ENCODE measurements around the gene SCGN.

Gene SCGN

GRCh38 chr6:25640446-25640845 lies 11.6 kb upstream of the SCGN start:
- no peaks in the 10 kb centered on the region for H3K36me3 ChIP-seq (ENCODE audit: insufficient read depth, low read length)
- no peaks in the 10 kb centered on the region for H4K20me1 ChIP-seq (ENCODE audit: insufficient read depth, low read length)
- TF ChIP-seq CTCF (IDR thresholded peaks at IDR 0.05; ENCODE audit: borderline replicate concordance, extremely low read depth, low read length, poor library complexity, severe bottlenecking) (no peak), EZH2 (IDR thresholded peaks at IDR 0.05; ENCODE audit: borderline replicate concordance, low read depth, low read length, severe bottlenecking) (no peak)
- DNase-seq (no peak), ATAC-seq (ENCODE audit: insufficient read depth, low read depth) (no peak)
- no peak overlapping the region for H2AFZ ChIP-seq (ENCODE audit: low read depth, low read length)
- H3K79me2 ChIP-seq (ENCODE audit: insufficient read depth, low read length) = no peaks in the 10 kb centered on the region
- no peak overlapping the region for H3K27ac ChIP-seq (ENCODE audit: low read length)
- H3K9me3 ChIP-seq (ENCODE audit: insufficient read depth, low read length, severe bottlenecking) = no peaks in the 10 kb centered on the region
- peaks cover 17% of the 10 kb centered on the region for H3K27me3 ChIP-seq (ENCODE audit: insufficient read depth, low read length, poor library complexity)
- no peak overlapping the region for H3K4me3 ChIP-seq (ENCODE audit: low read depth in 1 of 2, low read length in 2 of 2)
- H3K9ac ChIP-seq (ENCODE audit: low read depth, low read length) = no peak overlapping the region
- no peak overlapping the region for H3K4me2 ChIP-seq (ENCODE audit: insufficient read depth, low read length)
- H3K4me1 ChIP-seq (ENCODE audit: insufficient read depth, low read length) = no peaks in the 10 kb centered on the region

GRCh38 chr6:25640891-25641290 lies 11.1 kb upstream of the SCGN start:
- Histone ChIP-seq H3K27me3 (ENCODE audit: insufficient read depth, low read length, poor library complexity) (peaks cover 14% of the 10 kb centered on the region), H3K9me3 (ENCODE audit: insufficient read depth, low read length, severe bottlenecking) (no peaks in the 10 kb centered on the region), H3K9ac (ENCODE audit: low read depth, low read length) (no peak overlapping the region), H3K4me2 (ENCODE audit: insufficient read depth, low read length) (no peak overlapping the region), H3K27ac (ENCODE audit: low read length) (no peak overlapping the region), H3K79me2 (ENCODE audit: insufficient read depth, low read length) (no peaks in the 10 kb centered on the region), H4K20me1 (ENCODE audit: insufficient read depth, low read length) (no peaks in the 10 kb centered on the region), H3K4me1 (ENCODE audit: insufficient read depth, low read length) (no peaks in the 10 kb centered on the region), H3K4me3 (ENCODE audit: low read depth in 1 of 2, low read length in 2 of 2) (no peak overlapping the region), H3K36me3 (ENCODE audit: insufficient read depth, low read length) (no peaks in the 10 kb centered on the region), H2AFZ (ENCODE audit: low read depth, low read length) (no peak overlapping the region)
- ATAC-seq (ENCODE audit: insufficient read depth, low read depth) (no peak), DNase-seq (no peak)
- TF ChIP-seq EZH2 (IDR thresholded peaks at IDR 0.05; ENCODE audit: borderline replicate concordance, low read depth, low read length, severe bottlenecking) = no peak
- no peak for TF ChIP-seq CTCF (IDR thresholded peaks at IDR 0.05; ENCODE audit: borderline replicate concordance, extremely low read depth, low read length, poor library complexity, severe bottlenecking)

GRCh38 chr6:25641377-25641776 lies 10.6 kb upstream of the SCGN start:
- DNase-seq (no peak), ATAC-seq (ENCODE audit: insufficient read depth, low read depth) (no peak)
- no peak overlapping the region for H3K4me3 ChIP-seq (ENCODE audit: low read depth in 1 of 2, low read length in 2 of 2)
- no peaks in the 10 kb centered on the region for H3K4me1 ChIP-seq (ENCODE audit: insufficient read depth, low read length)
- H3K9ac ChIP-seq (ENCODE audit: low read depth, low read length) = no peak overlapping the region
- peaks cover 12% of the 10 kb centered on the region for H3K27me3 ChIP-seq (ENCODE audit: insufficient read depth, low read length, poor library complexity)
- no peak overlapping the region for H3K27ac ChIP-seq (ENCODE audit: low read length)
- TF ChIP-seq CTCF (IDR thresholded peaks at IDR 0.05; ENCODE audit: borderline replicate concordance, extremely low read depth, low read length, poor library complexity, severe bottlenecking) = no peak
- TF ChIP-seq EZH2 (IDR thresholded peaks at IDR 0.05; ENCODE audit: borderline replicate concordance, low read depth, low read length, severe bottlenecking) = no peak
- no peaks in the 10 kb centered on the region for H3K79me2 ChIP-seq (ENCODE audit: insufficient read depth, low read length)
- no peaks in the 10 kb centered on the region for H4K20me1 ChIP-seq (ENCODE audit: insufficient read depth, low read length)
- no peaks in the 10 kb centered on the region for H3K36me3 ChIP-seq (ENCODE audit: insufficient read depth, low read length)
- H2AFZ ChIP-seq (ENCODE audit: low read depth, low read length) = no peak overlapping the region
- no peaks in the 10 kb centered on the region for H3K9me3 ChIP-seq (ENCODE audit: insufficient read depth, low read length, severe bottlenecking)
- no peak overlapping the region for H3K4me2 ChIP-seq (ENCODE audit: insufficient read depth, low read length)

All from DND-41 (cell line).